Hepatocyte (in vitro differentiated cells): ENCODE measurements around the gene DIPK2B.

Source experiments
- CTCF ChIP-seq: fragments of 200-600 bp; sonication (generic); IDR thresholded peaks from 2 replicates; pipeline ENCODE4 v1.5.1; 2016; ENCODE audit warnings: antibody characterized with exemption, mild to moderate bottlenecking; ENCODE audit not compliant: poor library complexity
- EZH2phosphoT487 ChIP-seq: fragments of 200-600 bp; sonication (generic); IDR thresholded peaks from one replicate; pipeline ENCODE4 v1.6.1; 2018; ENCODE audit warnings: antibody characterized with exemption, mild to moderate bottlenecking, low read depth, moderate library complexity; ENCODE audit not compliant: unreplicated experiment, severe bottlenecking

- TF ChIP-seq EZH2phosphoT487 (no peak), CTCF (no peak)
These were observed 43.0 kb downstream of the DIPK2B start for GRCh38 chrX:45157647-45158046.
